Measurements from ENCODE around the gene SMARCAD1. TPM values are rescaled to one million over a fixed set of nuclear protein-coding genes. Genes with fewer than 3 reads are reported as not detected.
"Not testable (repeated sequence)": the region's sequence is repeated elsewhere in the genome, so short reads cannot be mapped to it uniquely, and the experiment has no call there.

SMARCAD1 gene
- total and polyA plus RNA-seq, 9 of the 15 experiments (the other 6 are each of a cell fraction or from before 2014, with no cell fraction given): 11.2 to 52.2 (median 34.6) TPM

- H3K9me3 ChIP-seq (replicated peaks; ENCODE audit: control insufficient read depth, insufficient read depth, low read depth, low read length); H4K20me1 ChIP-seq (replicated peaks; ENCODE audit: control insufficient read depth, insufficient read depth, low read length); H3K9ac ChIP-seq (ENCODE audit: insufficient read depth in 1 of 2, low read depth in 2 of 2, low read length in 2 of 2); H3K4me1 ChIP-seq (replicated peaks in 1 of 2; ENCODE audit: control insufficient read depth in 2 of 2, insufficient read depth in 2 of 2, low read length in 2 of 2); BruUV-seq (replicated peaks); intact Hi-C loops (cut with micrococcal nuclease); POLR2A ChIA-PET; H3K27me3 ChIP-seq (ENCODE audit: control insufficient read depth in 2 of 2, insufficient read depth in 2 of 2, low read length in 2 of 2); H3K9me1 ChIP-seq (ENCODE audit: control insufficient read depth, insufficient read depth, low read length); H3K36me3 ChIP-seq (ENCODE audit: control insufficient read depth, insufficient read depth, low read length); H3K4me2 ChIP-seq (ENCODE audit: insufficient read depth, low read length); H3K4me3 ChIP-seq; DNase-seq (ENCODE audit: extremely low read depth in 1 of 4, low spot score in 3 of 4); FAIRE-seq; H3K79me2 ChIP-seq (ENCODE audit: control insufficient read depth, insufficient read depth, low read length); ATAC-seq; CTCF ChIA-PET (ENCODE audit: low intra/inter-chr PET ratio); in situ Hi-C loops (cut with MboI); H2AFZ ChIP-seq (ENCODE audit: low read depth, low read length); H3K27ac ChIP-seq (ENCODE audit: extremely low read depth, low read depth, low read length): not testable (repeated sequence)
- WGBS (ENCODE audit: insufficient coverage, low coverage, missing lambda C conversion rate): 28% methylated on average over 4 of the region's 6 CpGs
- TF ChIP-seq C11orf30 (IDR thresholded peaks at IDR 0.05; ENCODE audit: low read depth) (peak; percentile 94), ZNF316 (IDR thresholded peaks at IDR 0.05) (peak; percentile 95), MAFG (tag; conservative IDR thresholded peaks at IDR 0.05) (peak; percentile 81)
Measured at GRCh38 chr4:94295473-94295872, 87.8 kb downstream of the SMARCAD1 start.

- H3K4me1 ChIP-seq (replicated peaks in 1 of 2; ENCODE audit: control insufficient read depth in 2 of 2, insufficient read depth in 2 of 2, low read length in 2 of 2): peaks cover 0 to 9% of the 10 kb centered on the region in 2 experiments; a peak in 4 of 5 replicates
- in situ Hi-C loops (cut with MboI): no loop called here
- 2% methylated on average over 4 of the region's 4 CpGs for whole genome bisulfite sequencing (ENCODE audit: insufficient coverage, low coverage, missing lambda C conversion rate)
- no peaks in the 10 kb centered on the region for H3K27me3 ChIP-seq (ENCODE audit: control insufficient read depth in 2 of 2, insufficient read depth in 2 of 2, low read length in 2 of 2)
- H3K9me1 ChIP-seq (ENCODE audit: control insufficient read depth, insufficient read depth, low read length): no peaks in the 10 kb centered on the region
- H3K27ac ChIP-seq (ENCODE audit: extremely low read depth, low read depth, low read length): no peak overlapping the region
- FAIRE-seq: peak; percentile 57
- ChIA-PET CTCF (ENCODE audit: low intra/inter-chr PET ratio) (no interaction called here), POLR2A (no interaction called here)
- BruUV-seq (replicated peaks): no TSS peak
- H2AFZ ChIP-seq (ENCODE audit: low read depth, low read length): no peak overlapping the region
- no peaks in the 10 kb centered on the region for H3K9me3 ChIP-seq (replicated peaks; ENCODE audit: control insufficient read depth, insufficient read depth, low read depth, low read length)
- H3K4me2 ChIP-seq (ENCODE audit: insufficient read depth, low read length): no peak overlapping the region; the same call in 1 of the 2 replicates
- H3K9ac ChIP-seq (ENCODE audit: insufficient read depth in 1 of 2, low read depth in 2 of 2, low read length in 2 of 2): no peak overlapping the region
- peak; percentile 24 to 71 (median 45) for DNase-seq (ENCODE audit: extremely low read depth in 1 of 4, low spot score in 3 of 4)
- peak; percentile 94 for ATAC-seq
- intact Hi-C loops (cut with micrococcal nuclease): no loop called here
- H3K79me2 ChIP-seq (ENCODE audit: control insufficient read depth, insufficient read depth, low read length): no peaks in the 10 kb centered on the region
- H3K36me3 ChIP-seq (ENCODE audit: control insufficient read depth, insufficient read depth, low read length): no peaks in the 10 kb centered on the region
- H3K4me3 ChIP-seq: no peak overlapping the region
- H4K20me1 ChIP-seq (replicated peaks; ENCODE audit: control insufficient read depth, insufficient read depth, low read length): no peaks in the 10 kb centered on the region
- TF ChIP-seq MAZ (CRISPR knock-in tag; conservative IDR thresholded peaks at IDR 0.05 in 1 of 2, IDR thresholded peaks at IDR 0.05 in 1 of 2) (no peak), PRDM10 (IDR thresholded peaks at IDR 0.05; ENCODE audit: partially characterized antibody) (no peak), C11orf30 (IDR thresholded peaks at IDR 0.05; ENCODE audit: low read depth) (peak; percentile 56; the same call in 1 of the 2 replicates), SRSF1 (IDR thresholded peaks at IDR 0.05; ENCODE audit: low read depth, low read length) (no peak), CHD2 (IDR thresholded peaks at IDR 0.05; ENCODE audit: low read depth, low read length) (no peak), NR1H2 (CRISPR knock-in tag; IDR thresholded peaks at IDR 0.05) (no peak), HDAC1 (IDR thresholded peaks at IDR 0.05) (peak in 1 of 2 experiments; percentile 80; a peak in 2 of 4 replicates)
Measured at GRCh38 chr4:94298725-94299252, 91.1 kb downstream of the SMARCAD1 start.

All from K562 (cell line).